HepG2 (cell line): Measurements from ENCODE around the gene SSBP4. TPM values are rescaled to one million over a fixed set of nuclear protein-coding genes. Genes with fewer than 3 reads are reported as not detected.

Experiments
- ATF7-NPFF ChIP-seq: sonication (generic); formaldehyde crosslinking; IDR thresholded peaks from 2 replicates; pipeline ENCODE4 v1.8.1; 2023; ENCODE audit warnings: mild to moderate bottlenecking, low read depth, missing genetic modification reagents, moderate library complexity
- CHCHD3 ChIP-seq: sonication (generic); formaldehyde crosslinking; IDR thresholded peaks from 2 replicates; pipeline ENCODE4 v1.8.0; 2022; ENCODE audit warnings: mild to moderate bottlenecking, missing genetic modification reagents, moderate library complexity
- GLI4 ChIP-seq: sonication (generic); formaldehyde crosslinking; IDR thresholded peaks from 2 replicates; pipeline ENCODE4 v1.5.1; 2020; ENCODE audit warnings: missing genetic modification reagents, mild to moderate bottlenecking, moderate library complexity, borderline replicate concordance
- HCFC1 ChIP-seq: fragments of 150-350 bp; IDR thresholded peaks from 2 replicates; pipeline ENCODE4 v1.6.1; 2014; ENCODE audit warnings: low read depth, low read length
- HMG20A ChIP-seq: IDR thresholded peaks from 2 replicates; pipeline ENCODE4 v1.6.1; 2016; ENCODE audit warnings: borderline replicate concordance
- HNRNPL ChIP-seq: fragments of 200-400 bp; formaldehyde crosslinking; IDR thresholded peaks from 2 replicates; pipeline ENCODE4 v1.6.1; 2017; ENCODE audit warnings: mild to moderate bottlenecking, low read depth, low read length
- KMT2A ChIP-seq: sonication (generic); formaldehyde crosslinking; IDR thresholded peaks from 2 replicates; pipeline ENCODE4 v1.4.0; 2020; ENCODE audit warnings: missing genetic modification reagents
- MAZ ChIP-seq, 2 experiments: sonication (generic) in 1 of 2; formaldehyde crosslinking in 1 of 2; IDR thresholded peaks; 2 replicates each; pipeline versions ENCODE4 v1.5.0 to v1.6.1; 2012 to 2020; ENCODE audit warnings: low read depth in 2 of 2, mild to moderate bottlenecking in 2 of 2, borderline replicate concordance in 1 of 2, improper control_type of control experiment in 1 of 2, low read length in 1 of 2, missing genetic modification reagents in 1 of 2, moderate library complexity in 1 of 2
- MED13 ChIP-seq: sonication (generic); formaldehyde crosslinking; IDR thresholded peaks from 2 replicates; pipeline ENCODE4 v1.5.0; 2020; ENCODE audit warnings: missing genetic modification reagents
- MTF2 ChIP-seq: sonication (generic); formaldehyde crosslinking; IDR thresholded peaks from 2 replicates; pipeline ENCODE4 v1.5.0; 2020; ENCODE audit warnings: missing genetic modification reagents, borderline replicate concordance
- NCOA5 ChIP-seq: sonication (generic); formaldehyde crosslinking; IDR thresholded peaks from 2 replicates; pipeline ENCODE4 v1.4.0; 2020; ENCODE audit warnings: missing genetic modification reagents
- PRPF4 ChIP-seq: fragments of 200-400 bp; formaldehyde crosslinking; IDR thresholded peaks from 2 replicates; pipeline ENCODE4 v1.6.1; 2016; ENCODE audit warnings: low read length, low read depth; ENCODE audit not compliant: poor library complexity, severe bottlenecking
- SAFB2 ChIP-seq: sonication (generic); formaldehyde crosslinking; IDR thresholded peaks from 2 replicates; pipeline ENCODE4 v1.5.1; 2020; ENCODE audit warnings: missing genetic modification reagents, low read depth, mild to moderate bottlenecking, borderline replicate concordance
- TP53 ChIP-seq: sonication (generic); formaldehyde crosslinking; conservative IDR thresholded peaks from 2 replicates; pipeline ENCODE4 v1.4.0; 2020; ENCODE audit warnings: missing genetic modification reagents
- ZEB1 ChIP-seq: IDR thresholded peaks from 2 replicates; pipeline ENCODE4 v1.6.1; 2012; ENCODE audit warnings: mild to moderate bottlenecking, low read depth, inconsistent platforms; ENCODE audit not compliant: insufficient replicate concordance
- ZNF224 ChIP-seq: sonication (generic); formaldehyde crosslinking; IDR thresholded peaks from 2 replicates; pipeline ENCODE4 v1.5.0; 2020; ENCODE audit warnings: mild to moderate bottlenecking, missing genetic modification reagents
- ZNF350 ChIP-seq: sonication (generic); formaldehyde crosslinking; IDR thresholded peaks from 2 replicates; pipeline ENCODE4 v1.4.0; 2020; ENCODE audit warnings: mild to moderate bottlenecking, low read depth, missing genetic modification reagents, borderline replicate concordance
- ZNF766 ChIP-seq: sonication (generic); formaldehyde crosslinking; IDR thresholded peaks from 2 replicates; pipeline ENCODE4 v1.5.0; 2020; ENCODE audit warnings: missing genetic modification reagents, borderline replicate concordance
- ZNF878 ChIP-seq: sonication (generic); formaldehyde crosslinking; IDR thresholded peaks from 2 replicates; pipeline ENCODE4 v1.8.1; 2023; ENCODE audit warnings: mild to moderate bottlenecking, missing genetic modification reagents, moderate library complexity
- ZSCAN30 ChIP-seq: sonication (generic); formaldehyde crosslinking; IDR thresholded peaks from 2 replicates; pipeline ENCODE4 v1.5.0; 2020; ENCODE audit warnings: mild to moderate bottlenecking, missing genetic modification reagents
- polyA plus RNA-seq, 8 experiments: library from polyadenylated mRNA; depleted of rRNA in 3 of 8; stranded (reverse) in 7 of 8; unstranded in 1 of 8; fragments of >200 nt; fragmentation: Illumina TruSeq in 4 of 8; extraction: Trizol in 4 of 8; gene quantifications; 2 replicates each; pipeline versions ENCODE4 v1.2.1 to v1.2.3, GENCODE V29; 2011 to 2016; ENCODE audit warnings: low read depth in 4 of 8, missing spikeins in 1 of 8, mixed read lengths in 1 of 8; ENCODE audit not compliant: insufficient read depth in 1 of 8
- total RNA-seq, 5 experiments: library from RNA; depleted of rRNA; stranded (reverse); fragments of >200 nt; fragmentation: Illumina TruSeq; extraction: Trizol; gene quantifications; 2 replicates each; pipeline ENCODE4 v1.2.3, GENCODE V29; 2016; ENCODE audit warnings: low read depth in 1 of 5
- TF ChIP-seq, protein P1 (sequence below): sonication (generic); formaldehyde crosslinking; IDR thresholded peaks from 2 replicates; pipeline ENCODE4 v1.8.1; 2023; ENCODE audit warnings: missing genetic modification reagents, mild to moderate bottlenecking, borderline replicate concordance
- TF ChIP-seq, protein P2 (sequence below): IDR thresholded peaks from 2 replicates; pipeline ENCODE4 v1.6.1; 2016; ENCODE audit warnings: missing compliant biosample characterization, missing genetic modification reagents, borderline replicate concordance
- TF ChIP-seq, protein P3 (sequence below): sonication (generic); formaldehyde crosslinking; IDR thresholded peaks from 2 replicates; pipeline ENCODE4 v1.4.0; 2020; ENCODE audit warnings: missing genetic modification reagents, borderline replicate concordance
- TF ChIP-seq, protein P4 (sequence below): sonication (generic); formaldehyde crosslinking; IDR thresholded peaks from 2 replicates; pipeline ENCODE4 v1.4.0; 2020; ENCODE audit warnings: missing genetic modification reagents, mild to moderate bottlenecking, borderline replicate concordance

Gene SSBP4
- total and polyA plus RNA-seq, 2 of the 13 experiments (the other 11 are each of a cell fraction or from before 2014, with no cell fraction given) = 20.8 to 39.5 TPM

DNA sequence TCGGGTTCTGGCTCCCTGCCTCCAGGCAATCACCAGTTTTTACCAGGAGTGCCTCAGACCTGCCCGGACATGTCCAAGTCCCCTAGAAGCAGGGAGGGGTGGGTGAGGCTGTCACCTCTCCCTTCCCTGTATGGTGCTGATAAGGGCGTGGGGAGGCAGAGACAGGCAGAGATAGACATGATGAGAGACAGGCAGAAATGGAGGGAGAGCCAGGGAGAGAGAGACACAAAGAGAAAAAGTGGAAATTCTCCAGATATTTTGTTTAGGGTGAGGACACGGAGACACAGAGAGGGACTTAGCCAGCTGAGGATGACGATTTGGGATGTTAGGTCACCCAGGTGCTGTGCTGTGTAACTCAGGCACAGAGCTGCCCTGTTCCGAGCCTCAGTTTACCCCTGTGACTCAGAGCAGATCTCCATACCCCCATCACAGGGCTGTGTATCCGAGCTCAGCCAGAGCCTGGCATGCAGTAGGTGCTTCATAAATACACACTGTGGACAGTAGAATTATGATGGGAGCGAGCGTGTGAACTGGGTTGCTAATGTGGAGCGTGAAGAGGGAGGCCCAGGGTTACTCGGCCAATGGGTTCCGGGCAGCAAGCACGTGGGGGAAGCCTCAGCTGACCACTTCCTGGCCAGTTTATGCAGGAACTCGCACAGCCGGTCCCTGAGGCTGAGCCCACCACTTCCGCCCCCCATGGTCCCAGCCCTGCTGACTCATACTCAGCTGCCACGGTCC, 45.1 kb upstream of the SSBP4 start (continued):
- peak; percentile 53; the same call in 1 of the 2 replicates for TF ChIP-seq MAZ (IDR thresholded peaks at IDR 0.05; ENCODE audit: borderline replicate concordance, low read depth, low read length)
- TF ChIP-seq MAZ (CRISPR knock-in tag; IDR thresholded peaks at IDR 0.05; ENCODE audit: low read depth) = peak; percentile 72; the same call in 1 of the 2 replicates
- no peak; the same call in 1 of the 2 replicates for TF ChIP-seq GLI4 (CRISPR knock-in tag)
- no peak; the same call in 1 of the 2 replicates for TF ChIP-seq SAFB2 (CRISPR knock-in tag)
- TF ChIP-seq, protein P1, sequence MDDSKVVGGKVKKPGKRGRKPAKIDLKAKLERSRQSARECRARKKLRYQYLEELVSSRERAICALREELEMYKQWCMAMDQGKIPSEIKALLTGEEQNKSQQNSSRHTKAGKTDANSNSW (CRISPR knock-in tag) = no peak
- no peak for TF ChIP-seq ZEB1
- no peak for TF ChIP-seq ZNF766 (CRISPR knock-in tag)
- 0 out of 2 replicates have a peak, but pooled peaks have one; percentile 49 for TF ChIP-seq HNRNPL
- peak; percentile 90 for TF ChIP-seq MED13 (CRISPR knock-in tag)
- TF ChIP-seq ZNF350 (CRISPR knock-in tag) = no peak; the same call in 1 of the 2 replicates
- no peak for TF ChIP-seq ZNF878
- TF ChIP-seq, protein P2, sequence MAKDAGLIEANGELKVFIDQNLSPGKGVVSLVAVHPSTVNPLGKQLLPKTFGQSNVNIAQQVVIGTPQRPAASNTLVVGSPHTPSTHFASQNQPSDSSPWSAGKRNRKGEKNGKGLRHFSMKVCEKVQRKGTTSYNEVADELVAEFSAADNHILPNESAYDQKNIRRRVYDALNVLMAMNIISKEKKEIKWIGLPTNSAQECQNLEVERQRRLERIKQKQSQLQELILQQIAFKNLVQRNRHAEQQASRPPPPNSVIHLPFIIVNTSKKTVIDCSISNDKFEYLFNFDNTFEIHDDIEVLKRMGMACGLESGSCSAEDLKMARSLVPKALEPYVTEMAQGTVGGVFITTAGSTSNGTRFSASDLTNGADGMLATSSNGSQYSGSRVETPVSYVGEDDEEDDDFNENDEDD (CRISPR knock-in tag) = peak; percentile 66; the same call in 1 of the 2 replicates
- no peak for TF ChIP-seq NCOA5 (CRISPR knock-in tag)
- no peak for TF ChIP-seq ZNF224 (CRISPR knock-in tag)
- TF ChIP-seq, protein P3, sequence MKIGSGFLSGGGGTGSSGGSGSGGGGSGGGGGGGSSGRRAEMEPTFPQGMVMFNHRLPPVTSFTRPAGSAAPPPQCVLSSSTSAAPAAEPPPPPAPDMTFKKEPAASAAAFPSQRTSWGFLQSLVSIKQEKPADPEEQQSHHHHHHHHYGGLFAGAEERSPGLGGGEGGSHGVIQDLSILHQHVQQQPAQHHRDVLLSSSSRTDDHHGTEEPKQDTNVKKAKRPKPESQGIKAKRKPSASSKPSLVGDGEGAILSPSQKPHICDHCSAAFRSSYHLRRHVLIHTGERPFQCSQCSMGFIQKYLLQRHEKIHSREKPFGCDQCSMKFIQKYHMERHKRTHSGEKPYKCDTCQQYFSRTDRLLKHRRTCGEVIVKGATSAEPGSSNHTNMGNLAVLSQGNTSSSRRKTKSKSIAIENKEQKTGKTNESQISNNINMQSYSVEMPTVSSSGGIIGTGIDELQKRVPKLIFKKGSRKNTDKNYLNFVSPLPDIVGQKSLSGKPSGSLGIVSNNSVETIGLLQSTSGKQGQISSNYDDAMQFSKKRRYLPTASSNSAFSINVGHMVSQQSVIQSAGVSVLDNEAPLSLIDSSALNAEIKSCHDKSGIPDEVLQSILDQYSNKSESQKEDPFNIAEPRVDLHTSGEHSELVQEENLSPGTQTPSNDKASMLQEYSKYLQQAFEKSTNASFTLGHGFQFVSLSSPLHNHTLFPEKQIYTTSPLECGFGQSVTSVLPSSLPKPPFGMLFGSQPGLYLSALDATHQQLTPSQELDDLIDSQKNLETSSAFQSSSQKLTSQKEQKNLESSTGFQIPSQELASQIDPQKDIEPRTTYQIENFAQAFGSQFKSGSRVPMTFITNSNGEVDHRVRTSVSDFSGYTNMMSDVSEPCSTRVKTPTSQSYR (CRISPR knock-in tag) = peak; percentile 92; the same call in 1 of the 2 replicates
- TF ChIP-seq ATF7-NPFF (CRISPR knock-in tag) = peak; percentile 70; the same call in 1 of the 2 replicates
- peak; percentile 11; the same call in 1 of the 2 replicates for TF ChIP-seq KMT2A (CRISPR knock-in tag)
- peak; percentile 26; the same call in 1 of the 2 replicates for TF ChIP-seq HCFC1
- TF ChIP-seq, protein P4, sequence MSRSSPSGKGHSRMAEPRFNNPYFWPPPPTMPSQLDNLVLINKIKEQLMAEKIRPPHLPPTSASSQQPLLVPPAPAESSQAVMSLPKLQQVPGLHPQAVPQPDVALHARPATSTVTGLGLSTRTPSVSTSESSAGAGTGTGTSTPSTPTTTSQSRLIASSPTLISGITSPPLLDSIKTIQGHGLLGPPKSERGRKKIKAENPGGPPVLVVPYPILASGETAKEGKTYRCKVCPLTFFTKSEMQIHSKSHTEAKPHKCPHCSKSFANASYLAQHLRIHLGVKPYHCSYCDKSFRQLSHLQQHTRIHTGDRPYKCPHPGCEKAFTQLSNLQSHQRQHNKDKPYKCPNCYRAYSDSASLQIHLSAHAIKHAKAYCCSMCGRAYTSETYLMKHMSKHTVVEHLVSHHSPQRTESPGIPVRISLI = no peak; the same call in 1 of the 2 replicates
- peak; percentile 74; the same call in 1 of the 2 replicates for TF ChIP-seq ZSCAN30 (CRISPR knock-in tag)
- peak; percentile 99 for TF ChIP-seq TP53 (CRISPR knock-in tag)
- no peak for TF ChIP-seq MTF2
- TF ChIP-seq CHCHD3 = no peak
- TF ChIP-seq HMG20A (CRISPR knock-in tag) = peak; percentile 34; the same call in 1 of the 2 replicates
- TF ChIP-seq PRPF4 = no peak
